Right lobe of liver (tissue), 6 donors: ENCODE data around the gene ALG12. TPM values are rescaled to one million over a fixed set of nuclear protein-coding genes. Genes with fewer than 3 reads are reported as not detected.

Source experiments
- ATAC-seq, 4 donors: fragments of 200-7000 bp; cut with Tn5 transposase; one replicate each; pipeline ENCODE4 v1.9.1; 2020; ENCODE audit warnings: mild to moderate bottlenecking in 4 of 4, moderate library complexity in 4 of 4
- DNase-seq, 3 donors: peaks; one replicate each; pipeline ENCODE4 v3.0.0-alpha.2; 2020
- H3K27ac ChIP-seq, 3 donors: fragments of 200-600 bp; one replicate each; pipeline ENCODE4 v1.8.0; 2022
- H3K27me3 ChIP-seq, 2 donors: fragments of 200-600 bp; one replicate each; pipeline ENCODE4 v1.8.0; 2022
- H3K36me3 ChIP-seq, 4 donors: fragments of 200-600 bp; sonication (generic) in 1 of 4; one replicate each; pipeline versions ENCODE4 v1.5.1 to v1.8.0; 2017 to 2022; ENCODE audit warnings: control low read depth in 1 of 4
- H3K4me1 ChIP-seq, 4 donors: fragments of 200-600 bp; sonication (generic) in 1 of 4; one replicate each; pipeline versions ENCODE4 v1.5.1 to v1.8.0; 2017 to 2022; ENCODE audit warnings: control low read depth in 1 of 4
- H3K4me3 ChIP-seq, 3 donors: fragments of 200-600 bp; one replicate each; pipeline ENCODE4 v1.8.0; 2022
- H3K9me3 ChIP-seq, 4 donors: fragments of 200-600 bp; sonication (generic) in 1 of 4; one replicate each; pipeline versions ENCODE4 v1.5.1 to v1.8.0; 2017 to 2022; ENCODE audit warnings: control low read depth in 1 of 4
- POLR2A ChIP-seq: fragments of 450-650 bp; IDR thresholded peaks from one replicate; pipeline ENCODE4 v1.6.1; 2017; ENCODE audit warnings: antibody characterized with exemption, mild to moderate bottlenecking
- WGBS: methylation state at CpG from one replicate; pipeline ENCODE4 v1.1.6; 2018; ENCODE audit warnings: low coverage, low lambda C conversion rate; ENCODE audit not compliant: insufficient coverage; ENCODE audit errors: missing lambda C conversion rate; 5-methylcytosine and 5-hydroxymethylcytosine counted together
- intact Hi-C, 2 donors: fragments of 100-400 bp; cut with DNase I; formaldehyde crosslinking; loops; one replicate each; pipeline versions ENCODE4 v1.11.2 to v1.14.1; 2022
- total RNA-seq, 6 experiments: library from RNA; depleted of rRNA in 2 of 6; stranded (reverse); fragments of >200 nt in 2 of 6; fragmentation: NEBNext Ultra II Directional in 3 of 6; extraction: Animal tissue kit (Norgen Biotek cat#: 25700) in 3 of 6; gene quantifications; one replicate each; pipeline versions ENCODE4 v1.1.0 to v1.2.4, GENCODE V29; 2016 to 2023
- TF ChIP-seq, protein P1 (sequence below), 4 donors: fragments of 200-600 bp in 3 of 4; fragments of 450-650 bp in 1 of 4; IDR thresholded peaks; one replicate each; pipeline versions ENCODE4 v1.5.1 to v1.8.0; 2016 to 2022; ENCODE audit warnings: antibody characterized with exemption in 4 of 4, mild to moderate bottlenecking in 2 of 4
- donor health status: DM: no; HTN: yes; CAD: no.
- donor health status: DM: no; HTN: no; CAD: no.
- donor health status: DM: no; HTN: no; CAD: no.
- donor health status: DM: no; HTN: yes; CAD: no.
- donor health status: DM: no; HTN: yes; CAD: no.

Gene ALG12
- total RNA-seq, 6 experiments from 2014 or later: 15.1 to 19.0 (median 16.6) TPM

DNA sequence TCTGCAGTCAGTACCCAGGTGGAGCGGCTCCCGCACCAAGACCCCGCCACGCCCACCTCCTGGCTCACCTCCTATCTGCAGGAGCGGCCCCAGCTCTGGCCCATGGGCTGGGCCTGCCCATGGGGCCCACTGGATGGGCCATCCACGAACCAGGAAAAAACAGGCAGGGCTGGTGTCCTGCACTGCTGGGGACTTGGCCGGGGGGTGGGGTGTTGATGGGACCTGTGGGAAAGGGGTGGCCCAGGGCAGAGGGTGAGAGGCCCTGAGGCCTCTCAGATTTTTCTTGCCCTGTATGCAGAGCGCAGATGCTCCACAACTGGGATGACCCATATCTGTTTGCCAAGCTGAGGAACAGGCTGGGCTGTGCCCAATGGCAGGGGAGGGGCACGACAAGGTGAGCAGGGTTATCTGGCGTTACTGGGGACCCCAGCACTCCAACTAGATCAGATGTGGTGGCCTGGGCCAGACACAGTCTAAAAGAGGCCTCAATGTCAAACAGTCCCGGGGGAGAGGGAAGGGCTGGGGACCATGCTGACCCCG is 39.7 kb upstream of the ALG12 start:
- H3K4me3 ChIP-seq: no peak overlapping the region
- WGBS: no CpG with 5 or more reads among the region's 12 CpGs
- H3K27me3 ChIP-seq: no peaks in the 10 kb centered on the region
- TF ChIP-seq, protein P1, sequence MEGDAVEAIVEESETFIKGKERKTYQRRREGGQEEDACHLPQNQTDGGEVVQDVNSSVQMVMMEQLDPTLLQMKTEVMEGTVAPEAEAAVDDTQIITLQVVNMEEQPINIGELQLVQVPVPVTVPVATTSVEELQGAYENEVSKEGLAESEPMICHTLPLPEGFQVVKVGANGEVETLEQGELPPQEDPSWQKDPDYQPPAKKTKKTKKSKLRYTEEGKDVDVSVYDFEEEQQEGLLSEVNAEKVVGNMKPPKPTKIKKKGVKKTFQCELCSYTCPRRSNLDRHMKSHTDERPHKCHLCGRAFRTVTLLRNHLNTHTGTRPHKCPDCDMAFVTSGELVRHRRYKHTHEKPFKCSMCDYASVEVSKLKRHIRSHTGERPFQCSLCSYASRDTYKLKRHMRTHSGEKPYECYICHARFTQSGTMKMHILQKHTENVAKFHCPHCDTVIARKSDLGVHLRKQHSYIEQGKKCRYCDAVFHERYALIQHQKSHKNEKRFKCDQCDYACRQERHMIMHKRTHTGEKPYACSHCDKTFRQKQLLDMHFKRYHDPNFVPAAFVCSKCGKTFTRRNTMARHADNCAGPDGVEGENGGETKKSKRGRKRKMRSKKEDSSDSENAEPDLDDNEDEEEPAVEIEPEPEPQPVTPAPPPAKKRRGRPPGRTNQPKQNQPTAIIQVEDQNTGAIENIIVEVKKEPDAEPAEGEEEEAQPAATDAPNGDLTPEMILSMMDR (IDR thresholded peaks at IDR 0.05): no peak
- no peak for TF ChIP-seq POLR2A
- peaks cover 3 to 47% (median 33%) of the 10 kb centered on the region in 4 donors for H3K4me1 ChIP-seq
- DNase-seq (peak in 2 of 3 donors; percentile 21 to 49), ATAC-seq (no peak)
- no peaks in the 10 kb centered on the region for H3K9me3 ChIP-seq
- intact Hi-C loops: no loop called here
- peaks cover 0 to 4% (median 4%) of the 10 kb centered on the region in 4 donors for H3K36me3 ChIP-seq
- no peak overlapping the region for H3K27ac ChIP-seq

GRCh38 chr22:49956914-49957825 is 38.9 kb upstream of the ALG12 start:
- DNase-seq: peak in 2 of 3 donors; percentile 25 to 56
- H3K4me1 ChIP-seq: peaks cover 3 to 43% (median 31%) of the 10 kb centered on the region in 4 donors
- intact Hi-C loops: no loop called here
- H3K27ac ChIP-seq: peak overlapping the region in 1 of 3 donors; percentile 61
- ATAC-seq: no peak
- H3K36me3 ChIP-seq: no peaks in the 10 kb centered on the region
- TF ChIP-seq, protein P1 (IDR thresholded peaks at IDR 0.05): no peak
- TF ChIP-seq POLR2A: no peak
- no peaks in the 10 kb centered on the region for H3K27me3 ChIP-seq
- no peak overlapping the region for H3K4me3 ChIP-seq
- WGBS: 91% methylated on average over 7 of the region's 20 CpGs
- H3K9me3 ChIP-seq: no peaks in the 10 kb centered on the region

DNA sequence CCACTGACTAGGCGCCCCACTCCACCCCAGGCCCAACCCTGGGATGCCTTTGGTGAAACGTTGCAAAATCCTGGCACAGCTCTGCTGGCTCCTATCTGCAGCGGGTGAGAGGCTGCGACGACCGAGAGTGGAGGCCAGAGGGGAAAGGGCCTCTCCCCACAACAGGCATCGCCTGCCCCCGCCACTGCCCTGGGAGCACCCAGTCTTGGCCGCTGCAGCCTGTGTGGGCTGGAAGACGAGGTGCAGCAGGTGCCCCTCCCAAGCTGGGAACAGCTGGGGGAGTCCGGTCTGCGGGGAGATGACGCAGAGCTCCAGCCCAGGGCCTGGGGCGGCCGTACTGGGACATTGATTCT is 38.2 kb upstream of the ALG12 start:
- intact Hi-C loops: no loop called here
- WGBS: 0% methylated on average over 3 of the region's 15 CpGs

DNA sequence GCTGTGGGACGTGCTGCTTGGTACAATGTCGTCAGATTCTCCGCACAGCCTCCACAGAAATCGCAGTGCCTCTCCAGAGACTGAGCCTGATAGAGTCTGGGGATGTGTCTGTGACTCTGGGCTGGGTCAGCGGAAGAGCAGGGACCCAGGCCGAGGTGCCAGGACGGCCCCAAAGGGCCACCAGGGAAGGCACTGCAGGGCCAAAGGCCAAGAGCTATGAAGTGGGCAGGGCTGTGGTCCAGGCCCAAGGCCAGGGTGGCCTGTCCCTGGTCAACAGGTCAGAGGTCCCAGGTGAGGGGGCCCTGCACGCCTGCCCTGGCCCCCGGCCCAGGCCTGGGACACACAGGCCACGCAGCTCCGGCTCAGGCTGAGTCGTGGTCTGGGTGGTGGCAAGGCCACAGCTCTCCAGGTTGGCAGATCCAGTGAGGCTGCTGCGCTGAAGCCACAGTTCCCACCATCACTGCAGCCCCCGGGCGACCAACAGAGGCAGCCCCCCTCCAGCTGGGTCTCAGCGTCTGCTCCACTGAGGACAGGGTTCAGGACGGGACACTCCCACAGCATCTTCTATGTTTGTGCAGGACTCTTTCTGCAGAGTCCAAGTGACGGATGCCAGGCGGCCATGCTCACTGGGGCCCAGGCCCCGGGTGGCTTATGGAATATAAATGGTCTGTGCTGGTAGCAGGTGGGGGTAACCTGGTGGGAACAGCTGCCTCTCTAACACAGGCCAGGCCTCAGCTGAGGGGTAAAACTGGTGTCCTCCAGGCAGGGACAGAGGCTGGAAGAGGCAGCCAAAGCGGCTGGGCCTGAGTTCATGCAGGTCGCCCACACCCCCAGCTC is 37.6 kb upstream of the ALG12 start:
- no peaks in the 10 kb centered on the region for H3K36me3 ChIP-seq
- ATAC-seq (peak; percentile 1 to 42 (median 15)), DNase-seq (peak; percentile 53 to 89 (median 82))
- WGBS: no CpG with 5 or more reads among the region's 22 CpGs
- intact Hi-C loops: no loop called here
- H3K9me3 ChIP-seq: no peaks in the 10 kb centered on the region
- H3K27ac ChIP-seq: peak overlapping the region in 2 of 3 donors; percentile 61 to 63
- H3K4me3 ChIP-seq: no peak overlapping the region
- peaks cover 3 to 43% (median 31%) of the 10 kb centered on the region in 4 donors for H3K4me1 ChIP-seq
- no peak for TF ChIP-seq POLR2A
- TF ChIP-seq, protein P1 (IDR thresholded peaks at IDR 0.05): no peak
- H3K27me3 ChIP-seq: no peaks in the 10 kb centered on the region

More for the DNA sequence above, 38.2 kb upstream of the ALG12 start:
- peaks cover 3 to 43% (median 31%) of the 10 kb centered on the region in 4 donors for H3K4me1 ChIP-seq
- no peaks in the 10 kb centered on the region for H3K36me3 ChIP-seq
- DNase-seq: peak; percentile 47 to 89 (median 75)
- no peak overlapping the region for H3K4me3 ChIP-seq
- ATAC-seq: peak in 1 of 4 donors; percentile 4
- H3K27me3 ChIP-seq: no peaks in the 10 kb centered on the region
- H3K9me3 ChIP-seq: no peaks in the 10 kb centered on the region
- peak overlapping the region in 2 of 3 donors; percentile 21 to 61 for H3K27ac ChIP-seq
- no peak for TF ChIP-seq POLR2A
- TF ChIP-seq, protein P1 (IDR thresholded peaks at IDR 0.05): no peak
